SK-N-SH (cell line): Measurements from ENCODE around the gene IQSEC3. TPM values are rescaled to one million over a fixed set of nuclear protein-coding genes. Genes with fewer than 3 reads are reported as not detected.

Source experiments
- CTCF ChIA-PET: fragments of 300-600, 350-600 bp; formaldehyde crosslinking; extraction: SDS; loops from one replicate; lab custom pipeline; 2021; lab: Yijun Ruan, JAX
- POLR2A ChIA-PET: fragments of 350-600 bp; sonication (Branson Sonifier 250); formaldehyde crosslinking; extraction: SDS; loops from one replicate; lab custom pipeline; 2020; ENCODE audit warnings: antibody characterized with exemption, inconsistent platforms; lab: Yijun Ruan, JAX
- DNase-seq: peaks from one replicate; pipeline ENCODE4 v3.0.0; 2012
- H2AFZ ChIP-seq: fragments of 200-600 bp; sonication (generic); 2 replicates; pipeline ENCODE4 v1.8.1; 2016; ENCODE audit warnings: antibody characterized with exemption, mild to moderate bottlenecking, low read depth
- H3F3A ChIP-seq: fragments of 200-600 bp; sonication (generic); replicated peaks from 2 replicates; pipeline ENCODE3; 2016; ENCODE audit warnings: antibody characterized with exemption, mild to moderate bottlenecking; ENCODE audit not compliant: insufficient read depth
- H3K27ac ChIP-seq, 2 experiments: fragments of 200-500 bp in 1 of 2; fragments of 200-600 bp in 1 of 2; sonication (Bioruptor generic) in 1 of 2; sonication (generic), shearing (Covaris generic) in 1 of 2; 2 replicates each; pipeline versions ENCODE4 v1.5.1 to v1.6.1; 2014 to 2016; ENCODE audit warnings: low read depth in 2 of 2, inconsistent platforms in 1 of 2, low read length in 1 of 2, mild to moderate bottlenecking in 1 of 2, mixed read lengths in 1 of 2
- H3K27me3 ChIP-seq: fragments of 200-600 bp; sonication (generic), shearing (Covaris generic); 2 replicates; pipeline ENCODE4 v1.6.1; 2016; ENCODE audit warnings: mixed run types; ENCODE audit not compliant: insufficient read depth
- H3K36me3 ChIP-seq, 2 experiments: fragments of 200-500 bp in 1 of 2; fragments of 200-600 bp in 1 of 2; sonication (Bioruptor generic) in 1 of 2; sonication (generic) in 1 of 2; replicated peaks in 1 of 2; 2 replicates each; pipeline versions ENCODE3 to v1.5.1; 2014 to 2016; ENCODE audit warnings: low read length in 1 of 2, mild to moderate bottlenecking in 1 of 2; ENCODE audit not compliant: insufficient read depth in 2 of 2, control insufficient read depth in 1 of 2
- H3K4me1 ChIP-seq, 2 experiments: fragments of 200-500 bp in 1 of 2; fragments of 200-600 bp in 1 of 2; sonication (Bioruptor generic) in 1 of 2; sonication (generic), shearing (Covaris generic) in 1 of 2; 2 replicates each; pipeline versions ENCODE4 v1.5.1 to v1.6.1; 2014 to 2016; ENCODE audit warnings: low read depth in 1 of 2, low read length in 1 of 2, mixed run types in 1 of 2; ENCODE audit not compliant: insufficient read depth in 2 of 2, control insufficient read depth in 1 of 2
- H3K4me2 ChIP-seq: fragments of 200-600 bp; sonication (generic), shearing (Covaris generic); 2 replicates; pipeline ENCODE4 v1.6.1; 2017; ENCODE audit warnings: mixed run types
- H3K4me3 ChIP-seq, 2 experiments: fragments of 200-500 bp in 1 of 2; fragments of 200-600 bp in 1 of 2; sonication (Bioruptor generic) in 1 of 2; sonication (generic), shearing (Covaris generic) in 1 of 2; 2 replicates each; pipeline versions ENCODE4 v1.5.1 to v1.8.1; 2014 to 2016; ENCODE audit warnings: low read depth in 2 of 2, inconsistent platforms in 1 of 2, low read length in 1 of 2, mild to moderate bottlenecking in 1 of 2, mixed read lengths in 1 of 2, moderate library complexity in 1 of 2
- H3K79me2 ChIP-seq: fragments of 200-600 bp; sonication (generic); 2 replicates; pipeline ENCODE4 v1.8.1; 2017; ENCODE audit warnings: mild to moderate bottlenecking; ENCODE audit not compliant: insufficient read depth
- H3K9ac ChIP-seq: fragments of 200-600 bp; sonication (generic); 2 replicates; pipeline ENCODE4 v1.6.1; 2017; ENCODE audit warnings: mixed run types
- H3K9me2 ChIP-seq: fragments of 200-600 bp; sonication (generic); 2 replicates; pipeline ENCODE4 v1.6.1; 2017; ENCODE audit warnings: mixed run types
- H3K9me3 ChIP-seq: fragments of 200-600 bp; sonication (generic); 2 replicates; pipeline ENCODE4 v1.6.1; 2017; ENCODE audit warnings: mixed run types, mild to moderate bottlenecking, moderate library complexity
- H4K20me1 ChIP-seq: fragments of 200-600 bp; sonication (generic); 2 replicates; pipeline ENCODE4 v1.6.1; 2017; ENCODE audit warnings: mild to moderate bottlenecking, mixed run types; ENCODE audit not compliant: insufficient read depth
- CHD2 ChIP-seq: fragments of 150-350 bp; IDR thresholded peaks from 2 replicates; pipeline ENCODE4 v1.6.1; 2018; ENCODE audit warnings: low read length; ENCODE audit not compliant: partially characterized antibody
- CTCF ChIP-seq: fragments of 200-600 bp; sonication (generic); IDR thresholded peaks from 2 replicates; pipeline ENCODE4 v1.6.1; 2017; ENCODE audit warnings: antibody characterized with exemption, mild to moderate bottlenecking, moderate library complexity
- ELF1 ChIP-seq: IDR thresholded peaks from 2 replicates; pipeline ENCODE4 v1.4.0; 2012
- EP300 ChIP-seq, 2 experiments: IDR thresholded peaks; 2 replicates each; pipeline versions ENCODE4 v1.4.0 to v1.6.1; 2012; ENCODE audit warnings: borderline replicate concordance in 1 of 2, low read depth in 1 of 2, low read length in 1 of 2
- EZH2phosphoT487 ChIP-seq: fragments of 200-600 bp; sonication (generic); IDR thresholded peaks from 2 replicates; pipeline ENCODE4 v1.6.1; 2017; ENCODE audit warnings: low read depth, mixed run types, mild to moderate bottlenecking, antibody characterized with exemption, moderate library complexity, borderline replicate concordance
- FOSL2 ChIP-seq: IDR thresholded peaks from 2 replicates; pipeline ENCODE4 v1.4.0; 2012; ENCODE audit warnings: low read depth, mild to moderate bottlenecking, moderate library complexity, borderline replicate concordance
- FOXJ3 ChIP-seq: sonication (generic); formaldehyde crosslinking; IDR thresholded peaks from 2 replicates; pipeline ENCODE4 v1.5.1; 2020; ENCODE audit warnings: mild to moderate bottlenecking, missing genetic modification reagents
- JUND ChIP-seq: IDR thresholded peaks from 2 replicates; pipeline ENCODE4 v1.4.0; 2012
- MEF2A ChIP-seq: IDR thresholded peaks from 2 replicates; pipeline ENCODE4 v1.4.0; 2012; ENCODE audit warnings: low read depth, borderline replicate concordance
- NFIC ChIP-seq: IDR thresholded peaks from 2 replicates; pipeline ENCODE4 v1.4.0; 2012; ENCODE audit warnings: borderline replicate concordance
- NRF1 ChIP-seq: IDR thresholded peaks from 2 replicates; pipeline ENCODE4 v1.6.1; 2012; ENCODE audit warnings: low read depth, mild to moderate bottlenecking, low read length
- PBX3 ChIP-seq: IDR thresholded peaks from 2 replicates; pipeline ENCODE4; 2012
- RAD21 ChIP-seq: IDR thresholded peaks from 2 replicates; pipeline ENCODE4 v1.6.1; 2012; ENCODE audit warnings: mild to moderate bottlenecking, low read length
- RCOR1 ChIP-seq: fragments of 150-350 bp; IDR thresholded peaks from 2 replicates; pipeline ENCODE4 v1.6.1; 2017; ENCODE audit warnings: antibody characterized with exemption, low read length
- RXRA ChIP-seq: IDR thresholded peaks from 2 replicates; pipeline ENCODE4 v1.4.0; 2012; ENCODE audit warnings: low read depth, mild to moderate bottlenecking, borderline replicate concordance
- SIN3A ChIP-seq: IDR thresholded peaks from 2 replicates; pipeline ENCODE4 v1.6.1; 2012; ENCODE audit warnings: low read depth, mild to moderate bottlenecking, low read length, moderate library complexity, borderline replicate concordance
- SMC3 ChIP-seq: IDR thresholded peaks from 2 replicates; pipeline ENCODE4 v1.6.1; 2012; ENCODE audit warnings: low read depth, low read length, improper control_type of control experiment
- TAF1 ChIP-seq: IDR thresholded peaks from 2 replicates; pipeline ENCODE4 v1.6.1; 2012; ENCODE audit warnings: low read depth, mild to moderate bottlenecking, low read length, moderate library complexity, borderline replicate concordance
- TEAD4 ChIP-seq: IDR thresholded peaks from 2 replicates; pipeline ENCODE4 v1.4.0; 2012; ENCODE audit warnings: mild to moderate bottlenecking, borderline replicate concordance; ENCODE audit not compliant: insufficient read depth
- USF2 ChIP-seq: fragments of 150-350 bp; IDR thresholded peaks from 2 replicates; pipeline ENCODE4 v1.6.1; 2017; ENCODE audit warnings: antibody characterized with exemption, low read length, low read depth, borderline replicate concordance
- YY1 ChIP-seq: IDR thresholded peaks from 2 replicates; pipeline ENCODE4 v1.4.0; 2012; ENCODE audit warnings: low read depth, mild to moderate bottlenecking
- ZBTB33 ChIP-seq: IDR thresholded peaks from 2 replicates; pipeline ENCODE4 v1.4.0; 2012; ENCODE audit warnings: low read depth, borderline replicate concordance
- WGBS: methylation state at CpG from one replicate; pipeline ENCODE4 v1.1.6; 2017; ENCODE audit warnings: low lambda C conversion rate; 5-methylcytosine and 5-hydroxymethylcytosine counted together
- polyA plus RNA-seq, 3 experiments: library from polyadenylated mRNA; depleted of rRNA; stranded (reverse); fragments of >200 nt; gene quantifications; 2 replicates each; pipeline ENCODE4 v1.2.3, GENCODE V29; 2012

IQSEC3 gene
- polyA plus RNA-seq, 1 of the 3 experiments (the other 2 are of a cell fraction): 0.02 TPM

- no peak for TF ChIP-seq ZBTB33
- TF ChIP-seq USF2: no peak
- TF ChIP-seq RXRA: no peak
- TF ChIP-seq ELF1: no peak
- no peak for TF ChIP-seq TAF1
- TF ChIP-seq NFIC: no peak
- no peak for TF ChIP-seq SMC3
- TF ChIP-seq, all 33 proteins: peak for 0
These were observed 129.4 kb downstream of the IQSEC3 start (continued) for GRCh38 chr12:195951-196350.

GRCh38 chr12:196436-196835 is 129.9 kb downstream of the IQSEC3 start:
- Histone ChIP-seq H3F3A (peaks cover 5% of the 10 kb centered on the region), H3K9me2 (no peaks in the 10 kb centered on the region), H3K4me3 (no peak overlapping the region), H3K9ac (no peak overlapping the region), H2AFZ (no peak overlapping the region)
- TF ChIP-seq CTCF (no peak), JUND (no peak), NRF1 (no peak), SIN3A (no peak), RCOR1 (no peak), CHD2 (no peak), ZBTB33 (no peak), RAD21 (no peak), MEF2A (no peak), EP300 (IDR thresholded peaks at IDR 0.05; ENCODE audit: borderline replicate concordance in 1 of 2, low read depth in 1 of 2, low read length in 1 of 2) (no peak), TEAD4 (no peak), YY1 (no peak), EZH2phosphoT487 (no peak), PBX3 (no peak), RXRA (no peak), USF2 (no peak), FOSL2 (no peak), FOXJ3 (CRISPR knock-in tag) (no peak)
- TF ChIP-seq, all 33 proteins: peak for 0
- H4K20me1 ChIP-seq: no peaks in the 10 kb centered on the region
- peaks cover 0 to 16% of the 10 kb centered on the region in 2 experiments; a peak in 2 of 4 replicates for H3K4me1 ChIP-seq
- CTCF ChIA-PET: no interaction called here
- H3K27me3 ChIP-seq: peaks cover 8% of the 10 kb centered on the region
- H3K79me2 ChIP-seq: no peaks in the 10 kb centered on the region
- no peak for DNase-seq
- no peak overlapping the region for H3K4me2 ChIP-seq
- WGBS: 23% methylated on average over 4 of the region's 4 CpGs
- H3K9me3 ChIP-seq: no peaks in the 10 kb centered on the region
- H3K27ac ChIP-seq: no peak overlapping the region
- POLR2A ChIA-PET: no interaction called here
- H3K36me3 ChIP-seq: no peaks in the 10 kb centered on the region
